Peyer's patch (tissue), 4 donors: ENCODE data around the gene GPR26.

Source experiments
- POLR2A ChIP-seq, 2 donors: fragments of 450-650 bp; IDR thresholded peaks; one replicate each; pipeline ENCODE4 v1.5.1; 2017; ENCODE audit warnings: antibody characterized with exemption in 2 of 2, mild to moderate bottlenecking in 2 of 2, moderate library complexity in 2 of 2
- TF ChIP-seq, protein P1 (sequence below), 6 experiments: fragments of 450-650 bp in 4 of 6; fragments of 200-600 bp in 2 of 6; sonication (generic) in 1 of 6; IDR thresholded peaks; one replicate each; pipeline ENCODE4 v1.5.1; 2017 to 2019; ENCODE audit warnings: antibody characterized with exemption in 6 of 6, mild to moderate bottlenecking in 3 of 6, moderate library complexity in 1 of 6

- TF ChIP-seq, protein P1, sequence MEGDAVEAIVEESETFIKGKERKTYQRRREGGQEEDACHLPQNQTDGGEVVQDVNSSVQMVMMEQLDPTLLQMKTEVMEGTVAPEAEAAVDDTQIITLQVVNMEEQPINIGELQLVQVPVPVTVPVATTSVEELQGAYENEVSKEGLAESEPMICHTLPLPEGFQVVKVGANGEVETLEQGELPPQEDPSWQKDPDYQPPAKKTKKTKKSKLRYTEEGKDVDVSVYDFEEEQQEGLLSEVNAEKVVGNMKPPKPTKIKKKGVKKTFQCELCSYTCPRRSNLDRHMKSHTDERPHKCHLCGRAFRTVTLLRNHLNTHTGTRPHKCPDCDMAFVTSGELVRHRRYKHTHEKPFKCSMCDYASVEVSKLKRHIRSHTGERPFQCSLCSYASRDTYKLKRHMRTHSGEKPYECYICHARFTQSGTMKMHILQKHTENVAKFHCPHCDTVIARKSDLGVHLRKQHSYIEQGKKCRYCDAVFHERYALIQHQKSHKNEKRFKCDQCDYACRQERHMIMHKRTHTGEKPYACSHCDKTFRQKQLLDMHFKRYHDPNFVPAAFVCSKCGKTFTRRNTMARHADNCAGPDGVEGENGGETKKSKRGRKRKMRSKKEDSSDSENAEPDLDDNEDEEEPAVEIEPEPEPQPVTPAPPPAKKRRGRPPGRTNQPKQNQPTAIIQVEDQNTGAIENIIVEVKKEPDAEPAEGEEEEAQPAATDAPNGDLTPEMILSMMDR (IDR thresholded peaks at IDR 0.05), result no peak
- TF ChIP-seq POLR2A (IDR thresholded peaks at IDR 0.05), result no peak
Measured at GRCh38 chr10:123720536-123720935, 54.4 kb downstream of the GPR26 start.
